Embryonic facial prominence (tissue), 1 donor: ENCODE measurements around the gene IDE.
A peak's percentile ranks its signal among the peaks of the same experiment; 100 is the strongest.

ENCODE experiments used
- DNase-seq: peaks from one replicate; pipeline ENCODE4 v3.0.0-alpha.2; 2016; ENCODE audit errors: extremely low spot score

The IDE gene

DNA sequence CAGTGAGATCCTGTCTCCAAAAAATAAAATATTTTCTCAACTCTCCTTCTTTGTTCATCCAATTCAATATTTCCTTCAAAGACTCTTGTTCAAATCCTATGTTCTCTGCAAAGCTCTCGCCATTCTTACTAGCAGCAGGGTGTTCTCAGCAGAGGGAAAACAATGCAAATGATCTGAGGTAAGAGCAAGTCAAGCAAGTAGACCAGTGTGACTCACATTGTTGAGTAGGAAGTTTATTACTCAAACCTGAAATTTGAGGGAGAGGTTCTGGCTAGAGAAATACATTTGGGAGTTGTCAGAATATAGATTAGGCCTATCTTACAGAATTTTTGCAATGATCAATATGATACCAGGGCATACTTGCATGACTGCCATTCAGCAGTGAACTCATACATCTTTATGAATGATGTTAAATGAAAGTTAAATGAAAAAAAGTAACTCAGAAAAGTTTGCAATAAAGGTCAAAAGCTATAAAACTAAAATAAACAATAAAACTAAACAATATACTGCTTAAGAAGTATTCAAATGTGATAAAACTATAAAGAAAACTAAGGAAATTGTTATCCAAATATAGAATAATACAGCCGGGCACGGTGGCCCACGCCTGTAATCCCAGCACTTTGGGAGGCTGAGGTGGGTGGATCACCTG lies 5.8 kb downstream of the IDE start:
- DNase-seq, result no peak

DNA sequence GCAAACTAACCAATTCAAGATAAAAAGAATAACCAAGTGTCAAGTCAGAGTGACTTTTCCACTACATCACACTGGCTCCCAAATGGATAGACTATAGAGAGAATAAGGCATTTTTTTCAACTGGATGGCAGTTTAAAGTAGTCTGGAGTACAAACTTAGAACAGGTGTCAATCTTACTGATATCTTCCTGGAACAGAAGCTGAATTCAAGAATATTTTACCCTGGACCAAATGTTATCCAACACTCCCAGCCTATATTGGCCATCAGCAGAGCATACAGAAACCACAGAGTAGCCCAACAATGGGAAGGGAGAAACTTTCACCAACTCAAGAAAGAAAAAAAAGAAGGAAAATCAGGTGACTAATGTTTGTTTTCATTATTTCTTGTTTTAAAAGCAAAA lies 11.5 kb downstream of the IDE start:
- DNase-seq, result no peak

GRCh38 chr10:92559046-92559445 lies 14.8 kb downstream of the IDE start:
- no peak for DNase-seq

DNA sequence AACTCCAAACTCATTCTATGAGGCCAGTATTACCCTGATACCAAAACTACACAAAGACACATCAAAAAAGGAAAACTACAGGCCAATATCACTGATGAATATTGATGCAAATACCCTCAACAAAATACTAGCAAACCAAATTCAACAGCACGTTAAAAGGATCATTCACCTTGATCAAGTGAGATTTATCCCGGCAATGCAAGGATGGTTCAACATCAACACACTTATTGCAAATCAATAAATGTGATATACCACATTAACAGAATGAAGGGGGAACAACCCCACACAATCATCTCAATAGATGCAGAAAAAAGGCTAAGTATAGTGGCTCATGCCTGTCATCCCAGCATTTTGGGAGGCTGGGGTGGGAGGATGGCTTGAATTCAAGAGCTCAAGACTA lies 19.9 kb downstream of the IDE start:
- no peak for DNase-seq

DNA sequence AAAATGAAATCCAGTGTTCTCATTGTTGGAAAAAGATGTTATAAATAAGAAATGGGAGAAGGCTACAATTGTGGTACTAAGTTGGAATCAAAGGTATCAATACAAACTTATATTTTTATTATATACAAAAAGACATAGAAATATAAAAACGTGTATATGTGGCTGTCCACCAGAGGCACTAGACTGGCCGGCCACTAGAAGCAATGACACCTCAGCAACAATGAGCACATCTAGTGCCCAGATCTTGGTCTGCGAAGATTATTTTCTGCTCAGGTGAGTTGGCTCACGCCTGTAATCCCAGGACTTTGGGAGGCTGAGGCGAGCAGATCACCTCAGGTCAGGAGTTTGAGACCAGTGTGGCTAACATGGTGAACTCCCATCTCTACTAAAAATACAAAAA lies 21.6 kb downstream of the IDE start:
- no peak for DNase-seq

GRCh38 chr10:92550924-92551323 lies 23.0 kb downstream of the IDE start:
- no peak for DNase-seq

GRCh38 chr10:92547676-92548075 lies 26.2 kb downstream of the IDE start:
- DNase-seq, result no peak

DNA sequence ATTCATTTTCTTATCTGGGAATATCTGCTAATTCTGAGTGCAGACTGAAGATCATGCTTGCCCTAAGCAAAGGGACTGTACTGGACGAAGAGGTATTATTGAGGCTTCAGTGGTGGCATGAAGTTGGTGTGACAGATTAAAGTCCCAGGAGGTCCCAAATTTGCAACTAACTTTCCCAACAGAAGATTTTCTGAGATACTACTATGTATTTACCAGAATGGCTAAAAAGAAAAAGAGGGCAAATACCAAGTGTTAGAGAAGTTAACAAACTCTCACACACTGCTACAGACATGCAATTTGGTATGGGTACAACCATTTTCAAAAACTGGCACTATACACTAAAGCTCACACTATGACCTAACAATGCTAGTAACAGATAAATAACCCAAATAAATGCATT lies 28.3 kb downstream of the IDE start:
- no peak for DNase-seq

- no peak for DNase-seq
Observed at GRCh38 chr10:92544296-92544695, 29.6 kb downstream of the IDE start.

DNA sequence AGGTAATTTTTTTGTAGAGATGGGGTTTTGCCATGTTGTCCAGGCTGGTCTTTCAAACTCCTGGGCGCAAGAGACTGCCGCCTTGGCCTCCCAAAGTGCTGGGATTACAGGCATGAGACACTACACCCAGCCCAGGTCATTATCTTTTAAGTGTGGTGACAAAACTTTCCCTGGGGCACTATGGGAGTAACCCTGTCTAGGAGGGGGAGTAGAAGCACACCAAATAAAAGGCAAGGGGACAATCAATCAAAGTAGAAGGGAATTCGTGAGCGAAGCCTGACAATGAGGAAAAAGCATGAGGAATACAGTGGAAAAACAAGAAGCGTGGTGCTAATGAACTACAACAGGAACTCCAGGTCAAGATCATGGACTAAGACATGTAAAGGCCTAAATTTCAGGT lies 31.4 kb downstream of the IDE start:
- DNase-seq, result no peak

- DNase-seq, result no peak
Observed at GRCh38 chr10:92541583-92541982, 32.3 kb downstream of the IDE start.

DNA sequence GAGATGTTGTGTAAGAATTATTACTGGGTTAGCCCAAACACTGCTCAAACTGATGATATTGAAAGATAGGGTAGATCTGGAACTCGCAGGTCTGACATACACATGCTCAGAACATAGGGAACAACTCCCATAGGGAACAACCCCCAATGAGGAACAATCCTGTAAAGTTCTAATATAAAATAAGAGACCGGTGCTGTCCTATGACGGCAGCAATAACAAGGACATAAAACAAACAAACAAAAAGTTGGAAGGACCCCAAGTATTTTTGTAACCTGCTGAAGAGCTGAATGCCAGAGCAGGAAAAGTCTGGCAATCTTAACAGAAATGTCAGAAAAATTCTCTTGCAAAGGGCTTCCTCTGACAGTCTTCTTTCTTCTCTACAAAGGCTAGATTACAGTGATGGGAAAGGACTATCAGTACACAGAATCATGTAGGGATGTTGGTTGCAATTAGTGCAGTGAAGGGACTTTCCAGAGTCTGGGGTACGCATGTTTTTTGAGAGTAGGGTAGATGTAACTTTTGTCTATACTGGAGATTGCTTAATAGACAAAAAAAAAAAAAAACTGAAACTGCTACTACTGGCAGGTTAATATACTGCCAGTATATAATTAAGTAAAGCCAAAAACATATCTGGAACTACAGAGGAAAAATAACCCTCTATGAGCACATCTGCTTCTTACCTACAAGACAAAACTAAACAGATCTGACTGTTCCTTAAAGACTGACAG lies 35.5 kb downstream of the IDE start:
- no peak for DNase-seq

- DNase-seq, result no peak
Observed at GRCh38 chr10:92530891-92531535, 42.9 kb downstream of the IDE start.

GRCh38 chr10:92530421-92530820 lies 43.5 kb downstream of the IDE start:
- no peak for DNase-seq

DNA sequence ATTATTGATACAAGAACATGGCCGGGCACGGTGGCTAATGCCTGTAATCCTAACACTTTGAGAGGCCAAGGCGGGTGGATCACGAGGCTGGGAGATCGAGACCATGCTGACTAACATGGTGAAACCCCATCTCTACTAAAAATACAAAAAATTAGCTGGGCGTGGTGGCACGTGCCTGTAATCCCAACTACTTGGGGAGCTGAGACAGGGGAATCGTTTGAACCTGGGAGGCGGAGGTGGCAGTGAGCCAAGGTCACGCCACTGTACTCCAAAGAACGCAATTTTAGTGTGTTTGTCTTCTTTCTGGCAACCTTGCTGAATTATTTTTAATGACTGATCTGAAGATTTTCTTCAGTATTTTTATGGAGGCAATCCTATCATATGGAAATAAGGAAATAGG lies 46.2 kb downstream of the IDE start:
- DNase-seq, result no peak

GRCh38 chr10:92523639-92524038 lies 50.3 kb downstream of the IDE start:
- DNase-seq, result no peak

DNA sequence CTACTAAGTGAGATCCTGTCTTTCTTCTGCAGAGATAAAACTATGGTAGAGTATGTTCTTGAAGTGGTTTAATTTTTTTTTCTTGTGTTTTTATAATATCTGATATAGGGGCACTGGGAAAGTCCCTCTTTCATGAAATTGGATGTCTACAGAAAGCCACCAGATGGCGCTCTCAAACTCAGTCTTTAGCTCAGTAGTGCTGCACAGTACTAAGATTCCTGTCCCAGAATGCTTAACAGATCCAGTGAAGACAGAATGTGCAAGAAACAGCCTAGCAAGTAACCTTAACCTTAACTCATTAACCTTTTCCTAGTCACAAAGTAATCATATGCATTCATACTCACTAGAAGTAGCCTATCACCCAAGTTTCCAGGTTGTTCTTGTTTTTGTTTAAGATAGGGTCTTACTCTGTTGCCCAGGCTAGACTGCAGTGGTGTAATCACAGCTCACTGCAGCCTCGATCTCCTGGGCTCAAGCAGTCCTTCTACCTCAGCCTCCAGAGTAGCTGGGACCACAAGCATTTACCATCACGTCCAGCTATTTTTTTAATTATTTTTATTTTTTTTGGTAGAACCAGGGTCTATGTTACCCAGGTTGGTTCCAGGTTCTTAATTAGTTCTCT lies 56.7 kb downstream of the IDE start:
- DNase-seq, result peak; percentile 25

- no peak for DNase-seq
Observed at GRCh38 chr10:92508866-92509265, 65.0 kb downstream of the IDE start.

DNA sequence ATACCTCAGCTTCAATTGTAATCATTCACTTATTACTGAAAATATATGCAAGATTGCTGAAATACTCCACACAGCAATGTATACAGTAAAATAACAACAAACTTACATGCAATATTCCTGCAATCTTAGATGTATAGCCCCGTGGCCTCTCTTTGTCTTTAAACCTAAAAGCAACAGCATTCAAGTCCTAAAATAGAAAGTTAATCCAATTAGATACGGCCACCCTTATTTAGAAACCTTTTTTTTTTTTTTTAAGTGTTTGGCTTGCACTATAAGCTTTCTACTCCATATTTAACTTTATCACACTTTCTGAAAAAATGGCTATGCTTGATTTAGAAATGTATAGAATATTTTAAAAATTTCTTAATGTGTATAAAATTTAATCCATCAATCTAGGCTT lies 67.6 kb downstream of the IDE start:
- no peak for DNase-seq

DNA sequence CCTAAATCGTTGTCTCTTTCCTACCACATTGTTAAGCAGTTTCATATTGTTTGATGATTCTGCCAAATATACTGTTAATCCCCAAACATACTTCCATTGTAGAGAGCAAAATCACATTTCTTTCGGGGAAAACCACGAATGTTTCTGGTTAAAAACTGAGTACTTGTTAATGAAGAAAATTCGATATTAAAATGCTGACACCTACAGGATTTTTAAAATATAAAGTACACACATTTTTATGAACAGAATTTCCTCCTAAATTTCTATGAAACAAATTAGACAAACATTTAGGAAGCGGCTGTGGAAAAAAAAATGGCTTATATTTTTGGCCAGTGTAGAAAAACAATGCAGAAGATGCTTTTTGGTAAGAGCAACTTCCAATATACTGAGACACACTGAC lies 68.8 kb downstream of the IDE start:
- DNase-seq, result no peak

GRCh38 chr10:92502296-92502808 lies 71.5 kb downstream of the IDE start:
- DNase-seq, result no peak

DNA sequence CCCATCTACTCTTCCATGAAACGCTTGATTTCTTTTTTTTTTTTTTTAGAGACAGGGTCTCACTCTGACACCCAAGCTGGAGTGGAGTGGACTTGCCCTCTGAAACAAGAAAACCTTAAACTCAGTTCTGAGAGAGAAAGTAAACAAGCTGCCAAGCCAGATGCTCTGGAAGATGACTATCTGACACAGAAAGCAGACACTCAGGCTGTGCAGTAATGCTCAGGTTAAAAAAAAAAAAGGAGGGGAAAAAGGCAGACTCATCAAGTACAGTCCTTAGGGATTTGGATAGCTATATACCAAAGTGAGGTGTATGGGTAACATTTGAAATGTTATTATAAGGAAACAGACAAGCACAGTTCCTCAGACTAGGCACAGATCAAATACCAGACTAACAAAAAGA lies 80.5 kb downstream of the IDE start:
- DNase-seq, result no peak
